Measurements from ENCODE around the gene CUL4A. TPM values are rescaled to one million over a fixed set of nuclear protein-coding genes. Genes with fewer than 3 reads are reported as not detected.
"Not testable (repeated sequence)": the region's sequence is repeated elsewhere in the genome, so short reads cannot be mapped to it uniquely, and the experiment has no call there.

The CUL4A gene
- 10 to 100 TPM; 73.9 to 86.2 TPM for total RNA-seq
- long read RNA-seq, transcript CUL4A-202 (20 exons, 2,364 nt) = major isoform, 286 of 332 reads
- long read RNA-seq, partial matches to known transcripts = 24 of 332 reads
- long read RNA-seq, other reads (novel, unspliced or antisense) = 21 of 332 reads

GRCh38 chr13:113209336-113209758 lies at the start of gene CUL4A:
Gene CUL4A, plus strand, starts transcription at chr13:113209613. Its CDS starts 15 bp downstream, at chr13:113209628.
- intact Hi-C loops (cut with DNase I) = no loop called here
- peak; percentile 83 for ATAC-seq
- peak; percentile 83 for DNase-seq

GRCh38 chr13:113159701-113160100 lies 49.7 kb upstream of the CUL4A start:
- DNase-seq = no peak
- intact Hi-C loops (cut with DNase I) = no loop called here
- no peak for ATAC-seq

GRCh38 chr13:113160983-113161382 lies 48.4 kb upstream of the CUL4A start:
- intact Hi-C loops (cut with DNase I) = no loop called here
- ATAC-seq (no peak), DNase-seq (no peak)

- intact Hi-C loops (cut with DNase I) = no loop called here
- ATAC-seq (no peak), DNase-seq (no peak)
Measured at GRCh38 chr13:113161433-113161832, 48.0 kb upstream of the CUL4A start.

- DNase-seq; ATAC-seq; intact Hi-C loops (cut with DNase I): not testable (repeated sequence)
Measured at GRCh38 chr13:113161975-113162374, 47.4 kb upstream of the CUL4A start.

GRCh38 chr13:113162783-113163685 lies 46.4 kb upstream of the CUL4A start:
- no peak for ATAC-seq
- DNase-seq = no peak
- intact Hi-C loops (cut with DNase I) = no loop called here

- no peak for DNase-seq
- intact Hi-C loops (cut with DNase I) = no loop called here
Measured at GRCh38 chr13:113164492-113164891, 44.9 kb upstream of the CUL4A start.

GRCh38 chr13:113166266-113166665 lies 43.1 kb upstream of the CUL4A start:
- ATAC-seq (no peak), DNase-seq (no peak)
- intact Hi-C loops (cut with DNase I) = no loop called here

More at GRCh38 chr13:113164492-113164891, 44.9 kb upstream of the CUL4A start:
- ATAC-seq = no peak

GRCh38 chr13:113166681-113167080 lies 42.7 kb upstream of the CUL4A start:
- DNase-seq = no peak
- intact Hi-C loops (cut with DNase I) = no loop called here
- ATAC-seq = no peak

- DNase-seq (no peak), ATAC-seq (no peak)
- intact Hi-C loops (cut with DNase I) = no loop called here
Measured at GRCh38 chr13:113167155-113167554, 42.3 kb upstream of the CUL4A start.

- DNase-seq (no peak), ATAC-seq (no peak)
- intact Hi-C loops (cut with DNase I) = no loop called here
Measured at GRCh38 chr13:113167575-113167974, 41.8 kb upstream of the CUL4A start.

GRCh38 chr13:113168211-113168610 lies 41.2 kb upstream of the CUL4A start:
- intact Hi-C loops (cut with DNase I) = no loop called here
- ATAC-seq = no peak
- DNase-seq = no peak

GRCh38 chr13:113169277-113170272 lies 39.8 kb upstream of the CUL4A start:
- DNase-seq (no peak), ATAC-seq (peak; percentile 80 to 94)
- intact Hi-C loops (cut with DNase I) = no loop called here

- intact Hi-C loops (cut with DNase I) = no loop called here
- no peak for ATAC-seq
- no peak for DNase-seq
Measured at GRCh38 chr13:113170511-113170910, 38.9 kb upstream of the CUL4A start.

GRCh38 chr13:113171250-113172125 lies 37.9 kb upstream of the CUL4A start:
- DNase-seq (no peak), ATAC-seq (no peak)
- intact Hi-C loops (cut with DNase I) = no loop called here

GRCh38 chr13:113172419-113172926 lies 36.9 kb upstream of the CUL4A start:
- ATAC-seq = no peak
- intact Hi-C loops (cut with DNase I) = no loop called here
- no peak for DNase-seq

GRCh38 chr13:113176280-113176679 lies 33.1 kb upstream of the CUL4A start:
- no peak for DNase-seq
- ATAC-seq = peak in 1 of 2 donors; percentile 55
- intact Hi-C loops (cut with DNase I) = no loop called here

GRCh38 chr13:113176822-113177221 lies 32.6 kb upstream of the CUL4A start:
- no peak for ATAC-seq
- no peak for DNase-seq
- intact Hi-C loops (cut with DNase I) = no loop called here
